IMR-90 (cell line): ENCODE measurements around the gene SYT11. TPM values are rescaled to one million over a fixed set of nuclear protein-coding genes. Genes with fewer than 3 reads are reported as not detected.

Experiments
- ATAC-seq: fragments of 200-7000 bp; cut with Tn5 transposase; 2 replicates; pipeline ENCODE4 v1.9.1; 2020; ENCODE audit warnings: low read depth, mild to moderate bottlenecking, moderate library complexity
- BruUV-seq: library from RNA; stranded (reverse); fragments of 400-500 nt; replicated peaks from 2 replicates; lab custom pipeline; 2021; lab: Mats Ljungman, UMichigan
- CTCF ChIA-PET: fragments of 300-600 bp; formaldehyde crosslinking; extraction: SDS; loops from one replicate; lab custom pipeline; 2021; ENCODE audit warnings: antibody characterized with exemption; lab: Yijun Ruan, JAX
- POLR2A ChIA-PET: fragments of 300-600 bp; sonication (Branson Sonifier 250); formaldehyde crosslinking; loops from one replicate; lab custom pipeline; 2022; ENCODE audit warnings: antibody characterized with exemption; ENCODE audit not compliant: unreplicated experiment; lab: Charles Lee
- DNase-seq: peaks from one replicate; pipeline ENCODE4 v3.0.0; 2013
- H2AFZ ChIP-seq: replicated peaks from 2 replicates; pipeline ENCODE3; 2013; ENCODE audit warnings: low read length, mild to moderate bottlenecking; ENCODE audit not compliant: poor library complexity
- H2AK5ac ChIP-seq: 2 replicates; pipeline ENCODE4 v1.6.1; 2013; ENCODE audit warnings: low read depth, low read length, inconsistent platforms
- H2AK9ac ChIP-seq: replicated peaks from 2 replicates; pipeline ENCODE3; 2013; ENCODE audit warnings: mild to moderate bottlenecking, low read depth, low read length, moderate library complexity; ENCODE audit not compliant: poor library complexity
- H2BK120ac ChIP-seq: 2 replicates; pipeline ENCODE4 v1.6.1; 2013; ENCODE audit warnings: low read depth, low read length, inconsistent platforms
- H2BK15ac ChIP-seq: 3 replicates; pipeline ENCODE4 v1.6.1; 2013; ENCODE audit warnings: low read depth, low read length, inconsistent platforms
- H2BK20ac ChIP-seq: 2 replicates; pipeline ENCODE4 v1.6.1; 2013; ENCODE audit warnings: low read depth, mild to moderate bottlenecking, inconsistent platforms, low read length, moderate library complexity
- H2BK5ac ChIP-seq: 2 replicates; pipeline ENCODE4 v1.6.1; 2013; ENCODE audit warnings: mild to moderate bottlenecking, low read depth, low read length, inconsistent platforms; ENCODE audit not compliant: poor library complexity, severe bottlenecking
- H3K14ac ChIP-seq: replicated peaks from 2 replicates; pipeline ENCODE4 v1.6.1; 2013; ENCODE audit warnings: low read depth, low read length, inconsistent platforms
- H3K18ac ChIP-seq: 2 replicates; pipeline ENCODE4 v1.6.1; 2013; ENCODE audit warnings: low read depth, low read length, control low read depth
- H3K23ac ChIP-seq: 2 replicates; pipeline ENCODE4 v1.6.1; 2013; ENCODE audit warnings: low read depth, low read length, inconsistent platforms
- H3K27ac ChIP-seq: 2 replicates; pipeline ENCODE4 v1.5.1; 2013; ENCODE audit warnings: mild to moderate bottlenecking, control low read depth, low read length; ENCODE audit not compliant: insufficient read depth
- H3K27me3 ChIP-seq: 2 replicates; pipeline ENCODE4 v1.6.1; 2013; ENCODE audit warnings: low read length; ENCODE audit not compliant: control insufficient read depth, insufficient read depth
- H3K36me3 ChIP-seq: 2 replicates; pipeline ENCODE4 v1.6.1; 2013; ENCODE audit warnings: low read length, mixed read lengths; ENCODE audit not compliant: control insufficient read depth, insufficient read depth
- H3K4ac ChIP-seq: 2 replicates; pipeline ENCODE4 v1.6.1; 2013; ENCODE audit warnings: low read depth, low read length, inconsistent platforms
- H3K4me1 ChIP-seq: 2 replicates; pipeline ENCODE4 v1.6.1; 2013; ENCODE audit warnings: low read length, mixed read lengths; ENCODE audit not compliant: control insufficient read depth, insufficient read depth
- H3K4me2 ChIP-seq: 2 replicates; pipeline ENCODE4 v1.6.1; 2013; ENCODE audit warnings: low read depth, mild to moderate bottlenecking, control low read depth, low read length, moderate library complexity
- H3K4me3 ChIP-seq: 2 replicates; pipeline ENCODE4 v1.5.1; 2013; ENCODE audit warnings: low read depth, mild to moderate bottlenecking, control low read depth, low read length, moderate library complexity; ENCODE audit not compliant: insufficient read depth
- H3K56ac ChIP-seq: 2 replicates; pipeline ENCODE4 v1.6.1; 2013; ENCODE audit warnings: low read length, inconsistent platforms; ENCODE audit not compliant: insufficient read depth; ENCODE audit errors: extremely low read depth
- H3K79me1 ChIP-seq, 2 experiments: 2 replicates each; pipeline ENCODE4 v1.6.1; 2013; ENCODE audit warnings: low read length in 2 of 2, inconsistent platforms in 1 of 2, low read depth in 1 of 2
- H3K9ac ChIP-seq: 2 replicates; pipeline ENCODE4 v1.6.1; 2013; ENCODE audit warnings: low read depth, low read length, control low read depth
- H3K9me1 ChIP-seq: 2 replicates; pipeline ENCODE4 v1.6.1; 2013; ENCODE audit warnings: low read length, inconsistent platforms; ENCODE audit not compliant: insufficient read depth
- H3K9me3 ChIP-seq: 2 replicates; pipeline ENCODE4 v1.6.1; 2013; ENCODE audit warnings: low read length; ENCODE audit not compliant: control insufficient read depth, insufficient read depth
- H4K20me1 ChIP-seq: 2 replicates; pipeline ENCODE4 v1.6.1; 2013; ENCODE audit warnings: low read length, inconsistent platforms; ENCODE audit not compliant: insufficient read depth
- H4K5ac ChIP-seq: 2 replicates; pipeline ENCODE4 v1.6.1; 2013; ENCODE audit warnings: mild to moderate bottlenecking, low read depth, low read length, control low read depth
- H4K8ac ChIP-seq, 2 experiments: 2 replicates each; pipeline ENCODE4 v1.6.1; 2013; ENCODE audit warnings: low read depth in 2 of 2, low read length in 2 of 2, control low read depth in 1 of 2, inconsistent platforms in 1 of 2
- H4K91ac ChIP-seq: 2 replicates; pipeline ENCODE4 v1.6.1; 2013; ENCODE audit warnings: low read depth, low read length, inconsistent platforms; ENCODE audit not compliant: insufficient read depth
- ELK1 ChIP-seq: fragments of 150-350 bp; IDR thresholded peaks from 2 replicates; pipeline ENCODE4 v1.6.1; 2016; ENCODE audit warnings: low read depth, mild to moderate bottlenecking, low read length, moderate library complexity, borderline replicate concordance
- NFE2L2 ChIP-seq: fragments of 150-350 bp; IDR thresholded peaks from 2 replicates; pipeline ENCODE4 v1.6.1; 2016; ENCODE audit warnings: low read depth, mild to moderate bottlenecking, low read length
- SMC3 ChIP-seq: fragments of 150-350 bp; IDR thresholded peaks from 2 replicates; pipeline ENCODE4 v1.6.1; 2016; ENCODE audit warnings: low read depth, mild to moderate bottlenecking, antibody characterized with exemption, low read length, moderate library complexity
- WGBS, 2 experiments: methylation state at CpG; one replicate each; pipeline versions ENCODE4 v1.1.5 to v1.1.7; 2013; ENCODE audit warnings: missing lambda C conversion rate in 2 of 2; ENCODE audit not compliant: insufficient read length in 1 of 2; ENCODE audit errors: extremely low coverage in 2 of 2; 5-methylcytosine and 5-hydroxymethylcytosine counted together
- dilution Hi-C: fragments of 300-500 bp; cut with HindIII; formaldehyde crosslinking; loops from one replicate; pipeline ENCODE4 v1.14.3; 2018; ENCODE audit warnings: low sequenced_read_pairs; ENCODE audit not compliant: unreplicated experiment
- in situ Hi-C: fragments of 300-500 bp; cut with MboI; formaldehyde crosslinking; loops from 3 replicates; pipeline ENCODE4 v1.14.3; 2019; ENCODE audit warnings: low sequenced_read_pairs, inconsistent platforms, mixed read lengths
- intact Hi-C: fragments of 100-400 bp; cut with micrococcal nuclease; formaldehyde crosslinking; loops from 2 replicates; pipeline ENCODE4 v1.10.0; 2022
- polyA plus RNA-seq, 3 experiments: library from polyadenylated mRNA; depleted of rRNA; stranded (reverse); fragments of >200 nt; gene quantifications; 2 replicates each; pipeline ENCODE4 v1.2.3, GENCODE V29; 2012; ENCODE audit warnings: low replicate concordance in 1 of 3
- total RNA-seq: library from RNA; depleted of rRNA; stranded (reverse); fragments of >200 nt; gene quantifications from 2 replicates; pipeline ENCODE4 v1.2.3, GENCODE V29; 2012

SYT11 gene
- total and polyA plus RNA-seq, 2 of the 4 experiments (the other 2 are of a cell fraction): 22.9 to 43.7 TPM

GRCh38 chr1:155847823-155848529 lies 11.4 kb upstream of the SYT11 start:
- Histone ChIP-seq H2BK5ac (no peak overlapping the region), H3K14ac (no peak overlapping the region), H3K9me1 (peaks cover 14% of the 10 kb centered on the region), H3K4me1 (peaks cover 2% of the 10 kb centered on the region; the same call in 1 of the 2 replicates), H3K4me2 (no peak overlapping the region), H4K8ac (no peak overlapping the region), H3K36me3 (peaks cover 31% of the 10 kb centered on the region), H3K56ac (no peak overlapping the region), H2BK20ac (no peak overlapping the region), H3K27ac (no peak overlapping the region), H2AK5ac (no peak overlapping the region), H2BK120ac (no peak overlapping the region), H3K23ac (no peak overlapping the region), H2BK15ac (no peak overlapping the region), H3K18ac (no peak overlapping the region), H3K4ac (no peak overlapping the region), H4K20me1 (peaks cover 26% of the 10 kb centered on the region), H4K5ac (no peak overlapping the region), H2AFZ (no peak overlapping the region), H2AK9ac (no peak overlapping the region), H3K4me3 (no peak overlapping the region), H3K79me1 (peaks cover 26 to 63% of the 10 kb centered on the region in 2 experiments), H3K27me3 (no peaks in the 10 kb centered on the region), H4K91ac (no peak overlapping the region), H3K9ac (no peak overlapping the region), H3K9me3 (no peaks in the 10 kb centered on the region)
- BruUV-seq: no TSS peak
- CTCF ChIA-PET: no interaction called here
- in situ Hi-C loops (no loop called here), intact Hi-C loops (no loop called here), dilution Hi-C loops (no loop called here)
- WGBS, 2 experiments: no CpG with 5 or more reads among the region's 1 CpG
- POLR2A ChIA-PET: no interaction called here
- ATAC-seq: no peak
- no peak for DNase-seq
- TF ChIP-seq ELK1 (no peak), NFE2L2 (no peak), SMC3 (no peak)
